SK-N-SH (cell line): ENCODE results near the gene STARD13.

Experiments used
- MXI1 ChIP-seq: IDR thresholded peaks from 2 replicates; pipeline ENCODE4 v1.6.1; 2012; ENCODE audit warnings: mild to moderate bottlenecking, low read depth, low read length, improper control_type of control experiment
- REST ChIP-seq: IDR thresholded peaks from 2 replicates; pipeline ENCODE4 v1.6.1; 2012; ENCODE audit warnings: mild to moderate bottlenecking, low read depth, low read length, moderate library complexity
- RFX5 ChIP-seq: IDR thresholded peaks from 2 replicates; pipeline ENCODE4 v1.6.1; 2012; ENCODE audit warnings: mild to moderate bottlenecking, improper control_type of control experiment, low read length
- TF ChIP-seq, protein P1 (sequence below): IDR thresholded peaks from 2 replicates; pipeline ENCODE4 v1.4.0; 2012; ENCODE audit warnings: low read depth, borderline replicate concordance

GRCh38 chr13:33100886-33101285, 184.7 kb downstream of the STARD13 start:
- TF ChIP-seq, protein P1, sequence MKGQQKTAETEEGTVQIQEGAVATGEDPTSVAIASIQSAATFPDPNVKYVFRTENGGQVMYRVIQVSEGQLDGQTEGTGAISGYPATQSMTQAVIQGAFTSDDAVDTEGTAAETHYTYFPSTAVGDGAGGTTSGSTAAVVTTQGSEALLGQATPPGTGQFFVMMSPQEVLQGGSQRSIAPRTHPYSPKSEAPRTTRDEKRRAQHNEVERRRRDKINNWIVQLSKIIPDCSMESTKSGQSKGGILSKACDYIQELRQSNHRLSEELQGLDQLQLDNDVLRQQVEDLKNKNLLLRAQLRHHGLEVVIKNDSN, result no peak
- TF ChIP-seq MXI1 (no peak), REST (no peak), RFX5 (no peak)
